ENCODE measurements around the gene SERPINH1.
A peak's percentile ranks its signal among the peaks of the same experiment; 100 is the strongest.

SERPINH1 gene

GRCh38 chr11:75547177-75547576 lies 14.9 kb upstream of the SERPINH1 start:
- DNase-seq (ENCODE audit: insufficient read length) (no peak), FAIRE-seq (no peak)
- TF ChIP-seq POLR2AphosphoS5 (IDR thresholded peaks at IDR 0.05; ENCODE audit: low read depth, low read length) (no peak), POLR2A (IDR thresholded peaks at IDR 0.05; ENCODE audit: low read depth, low read length) (no peak), TAF1 (IDR thresholded peaks at IDR 0.05; ENCODE audit: borderline replicate concordance, low read depth, low read length) (no peak)

GRCh38 chr11:75547617-75548058 lies 14.4 kb upstream of the SERPINH1 start:
- FAIRE-seq = peak; percentile 69
- TF ChIP-seq POLR2AphosphoS5 (IDR thresholded peaks at IDR 0.05; ENCODE audit: low read depth, low read length) = no peak
- no peak for TF ChIP-seq TAF1 (IDR thresholded peaks at IDR 0.05; ENCODE audit: borderline replicate concordance, low read depth, low read length)
- no peak for TF ChIP-seq POLR2A (IDR thresholded peaks at IDR 0.05; ENCODE audit: low read depth, low read length)
- DNase-seq (ENCODE audit: insufficient read length) = peak; percentile 66

GRCh38 chr11:75548595-75549272 lies 13.3 kb upstream of the SERPINH1 start:
- FAIRE-seq = no peak
- TF ChIP-seq POLR2AphosphoS5 (IDR thresholded peaks at IDR 0.05; ENCODE audit: low read depth, low read length) = no peak
- no peak for TF ChIP-seq POLR2A (IDR thresholded peaks at IDR 0.05; ENCODE audit: low read depth, low read length)
- no peak for TF ChIP-seq TAF1 (IDR thresholded peaks at IDR 0.05; ENCODE audit: borderline replicate concordance, low read depth, low read length)
- DNase-seq (ENCODE audit: insufficient read length) = no peak

GRCh38 chr11:75549370-75549958 lies 12.6 kb upstream of the SERPINH1 start:
- TF ChIP-seq POLR2AphosphoS5 (IDR thresholded peaks at IDR 0.05; ENCODE audit: low read depth, low read length) = no peak
- no peak for TF ChIP-seq POLR2A (IDR thresholded peaks at IDR 0.05; ENCODE audit: low read depth, low read length)
- TF ChIP-seq TAF1 (IDR thresholded peaks at IDR 0.05; ENCODE audit: borderline replicate concordance, low read depth, low read length) = no peak
- FAIRE-seq (no peak), DNase-seq (ENCODE audit: insufficient read length) (no peak)

- no peak for FAIRE-seq
- no peak for TF ChIP-seq POLR2AphosphoS5 (IDR thresholded peaks at IDR 0.05; ENCODE audit: low read depth, low read length)
- TF ChIP-seq POLR2A (IDR thresholded peaks at IDR 0.05; ENCODE audit: low read depth, low read length) = no peak
- no peak for TF ChIP-seq TAF1 (IDR thresholded peaks at IDR 0.05; ENCODE audit: borderline replicate concordance, low read depth, low read length)
- no peak for DNase-seq (ENCODE audit: insufficient read length)
Measured at GRCh38 chr11:75553182-75553581, 8.9 kb upstream of the SERPINH1 start.

GRCh38 chr11:75553889-75554257 lies 8.2 kb upstream of the SERPINH1 start:
- FAIRE-seq = no peak
- no peak for TF ChIP-seq POLR2A (IDR thresholded peaks at IDR 0.05; ENCODE audit: low read depth, low read length)
- no peak for TF ChIP-seq POLR2AphosphoS5 (IDR thresholded peaks at IDR 0.05; ENCODE audit: low read depth, low read length)
- TF ChIP-seq TAF1 (IDR thresholded peaks at IDR 0.05; ENCODE audit: borderline replicate concordance, low read depth, low read length) = no peak
- DNase-seq (ENCODE audit: insufficient read length) = no peak

GRCh38 chr11:75554258-75555022 lies 7.6 kb upstream of the SERPINH1 start:
- TF ChIP-seq TAF1 (IDR thresholded peaks at IDR 0.05; ENCODE audit: borderline replicate concordance, low read depth, low read length) (no peak), POLR2A (IDR thresholded peaks at IDR 0.05; ENCODE audit: low read depth, low read length) (no peak), POLR2AphosphoS5 (IDR thresholded peaks at IDR 0.05; ENCODE audit: low read depth, low read length) (no peak)
- FAIRE-seq (no peak), DNase-seq (ENCODE audit: insufficient read length) (no peak)

GRCh38 chr11:75555079-75555811 lies 6.8 kb upstream of the SERPINH1 start:
- TF ChIP-seq POLR2A (IDR thresholded peaks at IDR 0.05; ENCODE audit: low read depth, low read length) (no peak), POLR2AphosphoS5 (IDR thresholded peaks at IDR 0.05; ENCODE audit: low read depth, low read length) (no peak), TAF1 (IDR thresholded peaks at IDR 0.05; ENCODE audit: borderline replicate concordance, low read depth, low read length) (no peak)
- FAIRE-seq (no peak), DNase-seq (ENCODE audit: insufficient read length) (no peak)

- no peak for FAIRE-seq
- TF ChIP-seq POLR2A (IDR thresholded peaks at IDR 0.05; ENCODE audit: low read depth, low read length) (no peak), POLR2AphosphoS5 (IDR thresholded peaks at IDR 0.05; ENCODE audit: low read depth, low read length) (no peak), TAF1 (IDR thresholded peaks at IDR 0.05; ENCODE audit: borderline replicate concordance, low read depth, low read length) (no peak)
- DNase-seq (ENCODE audit: insufficient read length) = no peak
Measured at GRCh38 chr11:75556275-75556674, 5.8 kb upstream of the SERPINH1 start.

GRCh38 chr11:75557666-75558494 lies 4.2 kb upstream of the SERPINH1 start:
- DNase-seq (ENCODE audit: insufficient read length) (no peak), FAIRE-seq (no peak)
- TF ChIP-seq POLR2AphosphoS5 (IDR thresholded peaks at IDR 0.05; ENCODE audit: low read depth, low read length) (no peak), POLR2A (IDR thresholded peaks at IDR 0.05; ENCODE audit: low read depth, low read length) (no peak), TAF1 (IDR thresholded peaks at IDR 0.05; ENCODE audit: borderline replicate concordance, low read depth, low read length) (no peak)
